ENCODE measurements around the gene PIGT.
"Not testable (repeated sequence)": the region's sequence is repeated elsewhere in the genome, so short reads cannot be mapped to it uniquely, and the experiment has no call there.

PIGT gene

GRCh38 chr20:45462711-45463509 lies 47.0 kb downstream of the PIGT start:
- DNase-seq (ENCODE audit: low read depth): no peak

GRCh38 chr20:45463709-45464108 lies 47.8 kb downstream of the PIGT start:
- DNase-seq (ENCODE audit: low read depth): no peak

GRCh38 chr20:45465491-45466266 lies 49.7 kb downstream of the PIGT start:
- no peak for DNase-seq (ENCODE audit: low read depth)

GRCh38 chr20:45467172-45467571 lies 51.2 kb downstream of the PIGT start:
- DNase-seq (ENCODE audit: low read depth): no peak

- no peak for DNase-seq (ENCODE audit: low read depth)
These were observed 51.9 kb downstream of the PIGT start for GRCh38 chr20:45467861-45468260.

- DNase-seq (ENCODE audit: low read depth): no peak
These were observed 53.7 kb downstream of the PIGT start, which contains the start of gene WFDC2 for GRCh38 chr20:45469336-45470261. TSS of gene WFDC2 (plus strand) at chr20:45469753. CDS start at chr20:45469782, 29 bp downstream.

GRCh38 chr20:45470262-45470931 lies 54.5 kb downstream of the PIGT start:
- DNase-seq (ENCODE audit: low read depth): no peak

- DNase-seq (ENCODE audit: low read depth): no peak
These were observed 55.0 kb downstream of the PIGT start for GRCh38 chr20:45470937-45471336.

GRCh38 chr20:45472286-45472685 lies 56.3 kb downstream of the PIGT start:
- DNase-seq (ENCODE audit: low read depth): not testable (repeated sequence)

All from non-pigmented ciliary epithelial cell (primary cell).